ENCODE data around the gene MEX3C. TPM values are rescaled to one million over a fixed set of nuclear protein-coding genes. Genes with fewer than 3 reads are reported as not detected.

The MEX3C gene
- total and polyA plus RNA-seq, 2 experiments from 2014 or later, result 28.8 to 109 TPM

DNA sequence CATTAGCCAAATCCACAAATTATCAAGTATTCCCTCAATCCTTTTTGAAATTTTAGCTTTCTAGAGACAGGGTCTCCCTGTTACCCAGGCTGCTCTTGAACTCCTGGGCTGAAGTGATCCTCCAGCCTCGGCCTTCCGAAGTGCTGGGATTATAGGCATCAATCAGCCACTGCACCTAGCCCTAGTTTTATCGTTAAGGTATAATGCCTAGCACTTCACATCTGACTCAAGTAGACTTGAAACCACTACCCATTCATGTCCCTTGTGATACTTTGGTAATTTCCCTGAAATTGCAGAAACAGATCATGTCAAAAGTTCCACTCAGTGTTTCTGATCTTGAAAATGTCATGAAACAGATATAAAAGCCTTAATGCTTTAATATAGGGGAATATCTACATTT is 26.3 kb downstream of the MEX3C start (continued):
- TF ChIP-seq ZNF114 (CRISPR knock-in tag; IDR thresholded peaks at IDR 0.05), result no peak
- no peak for TF ChIP-seq STAT1 (IDR thresholded peaks at IDR 0.05; ENCODE audit: unreplicated experiment)
- TF ChIP-seq, protein P1, sequence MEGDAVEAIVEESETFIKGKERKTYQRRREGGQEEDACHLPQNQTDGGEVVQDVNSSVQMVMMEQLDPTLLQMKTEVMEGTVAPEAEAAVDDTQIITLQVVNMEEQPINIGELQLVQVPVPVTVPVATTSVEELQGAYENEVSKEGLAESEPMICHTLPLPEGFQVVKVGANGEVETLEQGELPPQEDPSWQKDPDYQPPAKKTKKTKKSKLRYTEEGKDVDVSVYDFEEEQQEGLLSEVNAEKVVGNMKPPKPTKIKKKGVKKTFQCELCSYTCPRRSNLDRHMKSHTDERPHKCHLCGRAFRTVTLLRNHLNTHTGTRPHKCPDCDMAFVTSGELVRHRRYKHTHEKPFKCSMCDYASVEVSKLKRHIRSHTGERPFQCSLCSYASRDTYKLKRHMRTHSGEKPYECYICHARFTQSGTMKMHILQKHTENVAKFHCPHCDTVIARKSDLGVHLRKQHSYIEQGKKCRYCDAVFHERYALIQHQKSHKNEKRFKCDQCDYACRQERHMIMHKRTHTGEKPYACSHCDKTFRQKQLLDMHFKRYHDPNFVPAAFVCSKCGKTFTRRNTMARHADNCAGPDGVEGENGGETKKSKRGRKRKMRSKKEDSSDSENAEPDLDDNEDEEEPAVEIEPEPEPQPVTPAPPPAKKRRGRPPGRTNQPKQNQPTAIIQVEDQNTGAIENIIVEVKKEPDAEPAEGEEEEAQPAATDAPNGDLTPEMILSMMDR (conservative IDR thresholded peaks at IDR 0.05; ENCODE audit: low read depth in 2 of 2), result no peak
- TF ChIP-seq, protein P2, sequence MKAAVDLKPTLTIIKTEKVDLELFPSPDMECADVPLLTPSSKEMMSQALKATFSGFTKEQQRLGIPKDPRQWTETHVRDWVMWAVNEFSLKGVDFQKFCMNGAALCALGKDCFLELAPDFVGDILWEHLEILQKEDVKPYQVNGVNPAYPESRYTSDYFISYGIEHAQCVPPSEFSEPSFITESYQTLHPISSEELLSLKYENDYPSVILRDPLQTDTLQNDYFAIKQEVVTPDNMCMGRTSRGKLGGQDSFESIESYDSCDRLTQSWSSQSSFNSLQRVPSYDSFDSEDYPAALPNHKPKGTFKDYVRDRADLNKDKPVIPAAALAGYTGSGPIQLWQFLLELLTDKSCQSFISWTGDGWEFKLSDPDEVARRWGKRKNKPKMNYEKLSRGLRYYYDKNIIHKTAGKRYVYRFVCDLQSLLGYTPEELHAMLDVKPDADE (IDR thresholded peaks at IDR 0.05), result no peak
- no peak for TF ChIP-seq EZH2 (IDR thresholded peaks at IDR 0.05; ENCODE audit: low read depth, unreplicated experiment)
- TF ChIP-seq, protein P3, sequence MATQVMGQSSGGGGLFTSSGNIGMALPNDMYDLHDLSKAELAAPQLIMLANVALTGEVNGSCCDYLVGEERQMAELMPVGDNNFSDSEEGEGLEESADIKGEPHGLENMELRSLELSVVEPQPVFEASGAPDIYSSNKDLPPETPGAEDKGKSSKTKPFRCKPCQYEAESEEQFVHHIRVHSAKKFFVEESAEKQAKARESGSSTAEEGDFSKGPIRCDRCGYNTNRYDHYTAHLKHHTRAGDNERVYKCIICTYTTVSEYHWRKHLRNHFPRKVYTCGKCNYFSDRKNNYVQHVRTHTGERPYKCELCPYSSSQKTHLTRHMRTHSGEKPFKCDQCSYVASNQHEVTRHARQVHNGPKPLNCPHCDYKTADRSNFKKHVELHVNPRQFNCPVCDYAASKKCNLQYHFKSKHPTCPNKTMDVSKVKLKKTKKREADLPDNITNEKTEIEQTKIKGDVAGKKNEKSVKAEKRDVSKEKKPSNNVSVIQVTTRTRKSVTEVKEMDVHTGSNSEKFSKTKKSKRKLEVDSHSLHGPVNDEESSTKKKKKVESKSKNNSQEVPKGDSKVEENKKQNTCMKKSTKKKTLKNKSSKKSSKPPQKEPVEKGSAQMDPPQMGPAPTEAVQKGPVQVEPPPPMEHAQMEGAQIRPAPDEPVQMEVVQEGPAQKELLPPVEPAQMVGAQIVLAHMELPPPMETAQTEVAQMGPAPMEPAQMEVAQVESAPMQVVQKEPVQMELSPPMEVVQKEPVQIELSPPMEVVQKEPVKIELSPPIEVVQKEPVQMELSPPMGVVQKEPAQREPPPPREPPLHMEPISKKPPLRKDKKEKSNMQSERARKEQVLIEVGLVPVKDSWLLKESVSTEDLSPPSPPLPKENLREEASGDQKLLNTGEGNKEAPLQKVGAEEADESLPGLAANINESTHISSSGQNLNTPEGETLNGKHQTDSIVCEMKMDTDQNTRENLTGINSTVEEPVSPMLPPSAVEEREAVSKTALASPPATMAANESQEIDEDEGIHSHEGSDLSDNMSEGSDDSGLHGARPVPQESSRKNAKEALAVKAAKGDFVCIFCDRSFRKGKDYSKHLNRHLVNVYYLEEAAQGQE (IDR thresholded peaks at IDR 0.05; ENCODE audit: unreplicated experiment), result no peak
- no peak for TF ChIP-seq CREB1 (CRISPR knock-in tag; IDR thresholded peaks at IDR 0.05; ENCODE audit: low read depth)
- no peak for TF ChIP-seq ZNF331 (CRISPR knock-in tag; IDR thresholded peaks at IDR 0.05; ENCODE audit: low read depth)

DNA sequence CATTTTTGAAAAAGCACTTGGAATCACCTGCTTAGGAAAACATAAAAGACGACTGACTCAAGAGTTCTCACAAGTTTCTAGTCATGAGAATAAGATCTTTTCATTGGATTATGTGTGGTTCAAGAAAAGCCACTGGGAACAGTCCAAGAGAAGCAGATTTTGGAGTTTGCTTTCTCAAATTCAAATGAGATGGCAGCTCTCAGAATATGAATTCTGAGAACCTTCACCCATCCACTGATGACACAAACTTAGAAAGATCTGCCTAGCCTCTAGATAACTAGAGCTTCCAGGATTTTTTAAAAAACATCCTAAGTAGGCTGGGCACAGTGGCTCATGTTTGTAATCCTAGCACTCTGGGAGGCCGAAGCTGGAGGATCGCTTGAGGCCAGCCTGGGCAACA is 26.8 kb downstream of the MEX3C start:
- ATAC-seq (no peak), DNase-seq (ENCODE audit: low spot score) (no peak)
- Histone ChIP-seq H3K4me2 (no peak overlapping the region), H3K27ac (ENCODE audit: low read depth) (peak overlapping the region; percentile 22; the same call in 1 of the 2 replicates), H3F3A (replicated peaks; ENCODE audit: low read depth) (no peaks in the 10 kb centered on the region), H3K27me3 (ENCODE audit: insufficient read depth) (no peaks in the 10 kb centered on the region), H2AFZ (no peak overlapping the region), H3K4me3 (no peak overlapping the region), H3K9me2 (ENCODE audit: insufficient read depth) (0 out of 2 replicates have a peak, but pooled peaks cover 3% of the 10 kb centered on the region), H4K20me1 (replicated peaks; ENCODE audit: insufficient read depth) (peaks cover 2% of the 10 kb centered on the region; the same call in 1 of the 2 replicates), H3K36me3 (ENCODE audit: insufficient read depth) (0 out of 2 replicates have a peak, but pooled peaks cover 2% of the 10 kb centered on the region), H3K4me1 (ENCODE audit: insufficient read depth) (peaks cover 56% of the 10 kb centered on the region), H3K79me2 (replicated peaks; ENCODE audit: insufficient read depth) (peaks cover 24% of the 10 kb centered on the region)
- TF ChIP-seq JUNB (IDR thresholded peaks at IDR 0.05; ENCODE audit: unreplicated experiment) (no peak), ZNF114 (CRISPR knock-in tag; IDR thresholded peaks at IDR 0.05) (no peak), STAT1 (IDR thresholded peaks at IDR 0.05; ENCODE audit: unreplicated experiment) (no peak), EZH2phosphoT487 (IDR thresholded peaks at IDR 0.05; ENCODE audit: unreplicated experiment) (no peak), NANOG (IDR thresholded peaks at IDR 0.05; ENCODE audit: borderline replicate concordance) (no peak), EZH2 (IDR thresholded peaks at IDR 0.05; ENCODE audit: low read depth, unreplicated experiment) (no peak)
- TF ChIP-seq, protein P2 (IDR thresholded peaks at IDR 0.05), result no peak
- no peak overlapping the region for H3K4me3 Mint-ChIP-seq
- H3K36me3 Mint-ChIP-seq (ENCODE audit: low read depth), result peaks cover 21% of the 10 kb centered on the region; the same call in 2 of the 3 replicates
- peaks cover 2% of the 10 kb centered on the region for H3K27me3 Mint-ChIP-seq (ENCODE audit: insufficient read depth, low read depth, poor library complexity)
- H3K9me3 Mint-ChIP-seq, result no peaks in the 10 kb centered on the region
- no peak overlapping the region for H3K27ac Mint-ChIP-seq
- H3K4me1 Mint-ChIP-seq, result peaks cover 73% of the 10 kb centered on the region
